Caco-2 (cell line): ENCODE data around the gene SPTLC2. TPM values are rescaled to one million over a fixed set of nuclear protein-coding genes. Genes with fewer than 3 reads are reported as not detected.

ENCODE experiments used
- BruUV-seq: library from RNA; stranded (reverse); fragments of 400-500 nt; replicated peaks from 2 replicates; lab custom pipeline; 2021; lab: Mats Ljungman, UMichigan
- CTCF ChIA-PET: fragments of 300-600 bp; sonication (Branson Sonifier 250); formaldehyde crosslinking; loops from one replicate; lab custom pipeline; 2022; ENCODE audit warnings: antibody characterized with exemption; lab: Charles Lee
- POLR2A ChIA-PET: fragments of 300-600 bp; sonication (Branson Sonifier 250); formaldehyde crosslinking; loops from one replicate; lab custom pipeline; 2022; ENCODE audit warnings: antibody characterized with exemption; lab: Charles Lee
- DNase-seq, 2 experiments: peaks; one replicate each; pipeline versions ENCODE4 v3.0.0 to v3.0.0-alpha.2; 2020 to 2022
- H3K27me3 ChIP-seq: replicated peaks from 2 replicates; pipeline ENCODE4 v1.6.0; 2011; ENCODE audit warnings: low read length; ENCODE audit not compliant: control insufficient read depth, insufficient read depth
- H3K36me3 ChIP-seq: 2 replicates; pipeline ENCODE4 v1.5.1; 2011; ENCODE audit warnings: low read length; ENCODE audit not compliant: control insufficient read depth, insufficient read depth
- H3K4me1 ChIP-seq: fragments of 250-450 bp; sonication (Bioruptor Pico); 2 replicates; pipeline ENCODE4 v1.5.1; 2020; ENCODE audit warnings: mild to moderate bottlenecking
- H3K4me3 ChIP-seq: 2 replicates; pipeline ENCODE4 v1.5.1; 2011; ENCODE audit warnings: low read depth, mild to moderate bottlenecking, control low read depth, low read length
- H3K9me3 ChIP-seq: fragments of 250-450 bp; sonication (Bioruptor Pico); 2 replicates; pipeline ENCODE4 v1.5.1; 2020; ENCODE audit warnings: mild to moderate bottlenecking, moderate library complexity
- H3K27ac Mint-ChIP-seq: one replicate; pipeline ENCODE4 v1.8.0; 2022; ENCODE audit warnings: mixed read lengths; ENCODE audit not compliant: unreplicated experiment
- H3K27me3 Mint-ChIP-seq: one replicate; pipeline ENCODE4 v1.8.0; 2022; ENCODE audit warnings: mixed read lengths; ENCODE audit not compliant: insufficient read depth, unreplicated experiment
- H3K36me3 Mint-ChIP-seq: one replicate; pipeline ENCODE4 v1.8.0; 2022; ENCODE audit warnings: mild to moderate bottlenecking, mixed read lengths; ENCODE audit not compliant: insufficient read depth, unreplicated experiment
- H3K4me1 Mint-ChIP-seq: one replicate; pipeline ENCODE4 v1.8.0; 2022; ENCODE audit warnings: low read depth, mixed read lengths; ENCODE audit not compliant: unreplicated experiment
- H3K4me3 Mint-ChIP-seq: one replicate; pipeline ENCODE4 v1.8.0; 2022; ENCODE audit warnings: mild to moderate bottlenecking, moderate library complexity, mixed read lengths; ENCODE audit not compliant: unreplicated experiment
- H3K9me3 Mint-ChIP-seq: one replicate; pipeline ENCODE4 v1.8.0; 2022; ENCODE audit warnings: mixed read lengths; ENCODE audit not compliant: unreplicated experiment
- CTCF ChIP-seq, 2 experiments: fragments of 200-600 bp in 1 of 2; IDR thresholded peaks; 1 replicate in 1 of 2; 2 replicates in 1 of 2; pipeline versions ENCODE4 v1.5.1 to v1.8.0; 2011 to 2022; ENCODE audit warnings: antibody characterized with exemption in 1 of 2, control low read depth in 1 of 2, inconsistent platforms in 1 of 2, low read depth in 1 of 2, low read length in 1 of 2, mild to moderate bottlenecking in 1 of 2, moderate library complexity in 1 of 2; ENCODE audit not compliant: insufficient read depth in 1 of 2, severe bottlenecking in 1 of 2, unreplicated experiment in 1 of 2
- intact Hi-C: fragments of 100-400 bp; cut with micrococcal nuclease; formaldehyde crosslinking; loops from one replicate; pipeline ENCODE4 v1.10.0; 2022; ENCODE audit not compliant: unreplicated experiment
- total RNA-seq: library from RNA; stranded (reverse); gene quantifications from 2 replicates; pipeline ENCODE4 v1.2.3, GENCODE V29; 2022

Gene SPTLC2
- total RNA-seq, 1 experiment from 2014 or later: 49.6 TPM

GRCh38 chr14:77565289-77565993 lies 51.0 kb downstream of the SPTLC2 start:
- TF ChIP-seq CTCF (IDR thresholded peaks at IDR 0.05; ENCODE audit: insufficient read depth in 1 of 2, low read depth in 1 of 2, low read length in 1 of 2, severe bottlenecking in 1 of 2, unreplicated experiment in 1 of 2): no peak
- peaks cover 38% of the 10 kb centered on the region for H3K36me3 Mint-ChIP-seq
- Histone ChIP-seq H3K36me3 (no peaks in the 10 kb centered on the region), H3K9me3 (no peaks in the 10 kb centered on the region), H3K27me3 (no peaks in the 10 kb centered on the region), H3K4me1 (0 out of 2 replicates have a peak, but pooled peaks cover 3% of the 10 kb centered on the region), H3K4me3 (no peak overlapping the region)
- peaks cover under 1% of the 10 kb centered on the region for H3K4me1 Mint-ChIP-seq
- DNase-seq: no peak
- H3K27ac Mint-ChIP-seq: no peak overlapping the region
- intact Hi-C loops: no loop called here
- POLR2A ChIA-PET: interaction anchor here (0.6 kb wide), 1 partner anchor 7 kb away, joined by 5 read pairs; no protein-coding TSS in a partner anchor
- CTCF ChIA-PET: no interaction called here
- BruUV-seq: no TSS peak
- no peaks in the 10 kb centered on the region for H3K9me3 Mint-ChIP-seq
- no peaks in the 10 kb centered on the region for H3K27me3 Mint-ChIP-seq
- no peak overlapping the region for H3K4me3 Mint-ChIP-seq

GRCh38 chr14:77562681-77563080 lies 53.8 kb downstream of the SPTLC2 start:
- H3K4me1 ChIP-seq: no peaks in the 10 kb centered on the region
- CTCF ChIA-PET: interaction anchor here (0.6 kb wide), 1 partner anchor 150 kb away, joined by 4 read pairs; no protein-coding TSS in a partner anchor
- no peaks in the 10 kb centered on the region for H3K4me1 Mint-ChIP-seq
- no peaks in the 10 kb centered on the region for H3K9me3 Mint-ChIP-seq
- no TSS peak for BruUV-seq
- no peaks in the 10 kb centered on the region for H3K27me3 ChIP-seq
- H3K4me3 Mint-ChIP-seq: no peak overlapping the region
- peaks cover 39% of the 10 kb centered on the region for H3K36me3 Mint-ChIP-seq
- no peak for DNase-seq
- no peak overlapping the region for H3K4me3 ChIP-seq
- no peak overlapping the region for H3K27ac Mint-ChIP-seq
- no peak for TF ChIP-seq CTCF (IDR thresholded peaks at IDR 0.05; ENCODE audit: insufficient read depth in 1 of 2, low read depth in 1 of 2, low read length in 1 of 2, severe bottlenecking in 1 of 2, unreplicated experiment in 1 of 2)
- no peaks in the 10 kb centered on the region for H3K36me3 ChIP-seq
- intact Hi-C loops: no loop called here
- no peaks in the 10 kb centered on the region for H3K9me3 ChIP-seq
- no peaks in the 10 kb centered on the region for H3K27me3 Mint-ChIP-seq
- POLR2A ChIA-PET: interaction anchor here (0.7 kb wide), 1 partner anchor 55 kb away, joined by 5 read pairs; no protein-coding TSS in a partner anchor

GRCh38 chr14:77561881-77562280 lies 54.6 kb downstream of the SPTLC2 start:
- H3K4me3 ChIP-seq: no peak overlapping the region
- ChIA-PET CTCF (interaction anchor here (0.5 kb wide), 1 partner anchor 241 kb away, joined by 4 read pairs; the partner anchor contains the start of genes GSTZ1 and POMT2), POLR2A (no interaction called here)
- H3K36me3 Mint-ChIP-seq: peaks cover 43% of the 10 kb centered on the region
- no peaks in the 10 kb centered on the region for H3K9me3 ChIP-seq
- intact Hi-C loops: no loop called here
- no peaks in the 10 kb centered on the region for H3K27me3 Mint-ChIP-seq
- no peaks in the 10 kb centered on the region for H3K4me1 ChIP-seq
- H3K4me1 Mint-ChIP-seq: no peaks in the 10 kb centered on the region
- DNase-seq: no peak
- H3K27ac Mint-ChIP-seq: no peak overlapping the region
- no TSS peak for BruUV-seq
- no peaks in the 10 kb centered on the region for H3K9me3 Mint-ChIP-seq
- H3K4me3 Mint-ChIP-seq: no peak overlapping the region
- H3K27me3 ChIP-seq: no peaks in the 10 kb centered on the region
- no peaks in the 10 kb centered on the region for H3K36me3 ChIP-seq
- no peak for TF ChIP-seq CTCF (IDR thresholded peaks at IDR 0.05; ENCODE audit: insufficient read depth in 1 of 2, low read depth in 1 of 2, low read length in 1 of 2, severe bottlenecking in 1 of 2, unreplicated experiment in 1 of 2)
